GM13976 (cell line): ENCODE results near the gene OR14I1.

ENCODE experiments used
- DNase-seq: peaks from one replicate; pipeline ENCODE4 v3.0.0; 2012; ENCODE audit warnings: low spot score
- CTCF ChIP-seq: IDR thresholded peaks from 2 replicates; pipeline ENCODE4 v1.5.1; 2012; ENCODE audit warnings: borderline replicate concordance, mild to moderate bottlenecking; ENCODE audit not compliant: insufficient read depth; ENCODE audit errors: extremely low read depth, missing control alignments, control extremely low read depth
- in situ Hi-C: fragments of 300-500 bp; cut with MboI; formaldehyde crosslinking; loops from one replicate; pipeline ENCODE4 v1.12.0; 2022; ENCODE audit warnings: low sequenced_read_pairs, mixed read lengths, inconsistent platforms; ENCODE audit not compliant: unreplicated experiment

OR14I1 gene

GRCh38 chr1:248739572-248740205 lies 37.1 kb upstream of the OR14I1 start:
- no peak for DNase-seq
- in situ Hi-C loops, result no loop called here
- no peak for TF ChIP-seq CTCF

GRCh38 chr1:248737457-248737856 lies 34.9 kb upstream of the OR14I1 start:
- in situ Hi-C loops, result no loop called here
- TF ChIP-seq CTCF, result no peak
- DNase-seq, result no peak

- no peak for DNase-seq
- no peak for TF ChIP-seq CTCF
- in situ Hi-C loops, result no loop called here
Measured at GRCh38 chr1:248736977-248737376, 34.4 kb upstream of the OR14I1 start.

- no peak for DNase-seq
- TF ChIP-seq CTCF, result no peak
Measured at GRCh38 chr1:248733566-248733965, 31.0 kb upstream of the OR14I1 start.

GRCh38 chr1:248730507-248731335 lies 28.2 kb upstream of the OR14I1 start:
- no peak for TF ChIP-seq CTCF
- no peak for DNase-seq
- in situ Hi-C loops, result no loop called here

More at GRCh38 chr1:248733566-248733965, 31.0 kb upstream of the OR14I1 start:
- in situ Hi-C loops, result no loop called here

GRCh38 chr1:248714248-248714647 lies 11.7 kb upstream of the OR14I1 start:
- DNase-seq, result no peak
- no peak for TF ChIP-seq CTCF
- in situ Hi-C loops, result no loop called here
